ENCODE measurements around the gene KDM4F. TPM values are rescaled to one million over a fixed set of nuclear protein-coding genes. Genes with fewer than 3 reads are reported as not detected.
"Not testable (repeated sequence)": the region's sequence is repeated elsewhere in the genome, so short reads cannot be mapped to it uniquely, and the experiment has no call there.

KDM4F gene
- total and polyA plus RNA-seq, 8 donors: not detected

DNA sequence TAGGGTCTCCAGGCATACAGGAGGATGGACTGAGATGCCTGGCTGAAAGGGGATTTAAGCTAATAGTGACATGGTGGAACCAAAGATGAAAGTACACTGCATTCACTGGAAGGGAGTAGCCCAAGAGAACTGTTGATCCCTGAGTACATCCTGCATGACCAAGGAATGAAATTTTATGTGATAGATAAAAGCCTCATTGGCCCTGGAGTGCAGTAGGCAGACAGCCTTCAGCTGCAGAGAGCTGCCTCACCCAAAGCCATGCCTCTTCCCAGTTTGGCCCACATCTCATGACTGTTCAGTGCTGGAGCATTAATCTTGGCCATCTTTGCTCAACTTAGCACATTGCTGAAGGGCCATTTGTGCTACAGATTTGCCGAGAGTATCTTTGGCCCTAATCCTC, 16.2 kb upstream of the KDM4F start:
- Histone ChIP-seq H3K27me3 (peaks cover 0 to 16% (median 13%) of the 10 kb centered on the region in 3 donors), H3K36me3 (no peaks in the 10 kb centered on the region), H3K9me3 (peaks cover 0 to 10% (median 0%) of the 10 kb centered on the region in 4 donors), H3K27ac (no peak overlapping the region), H3K4me1 (peaks cover 0 to 7% (median 0%) of the 10 kb centered on the region in 4 donors), H3K4me3 (no peak overlapping the region)
- intact Hi-C loops (cut with DNase I; ENCODE audit: low total_unique reads): no loop called here
- TF ChIP-seq, protein P1, sequence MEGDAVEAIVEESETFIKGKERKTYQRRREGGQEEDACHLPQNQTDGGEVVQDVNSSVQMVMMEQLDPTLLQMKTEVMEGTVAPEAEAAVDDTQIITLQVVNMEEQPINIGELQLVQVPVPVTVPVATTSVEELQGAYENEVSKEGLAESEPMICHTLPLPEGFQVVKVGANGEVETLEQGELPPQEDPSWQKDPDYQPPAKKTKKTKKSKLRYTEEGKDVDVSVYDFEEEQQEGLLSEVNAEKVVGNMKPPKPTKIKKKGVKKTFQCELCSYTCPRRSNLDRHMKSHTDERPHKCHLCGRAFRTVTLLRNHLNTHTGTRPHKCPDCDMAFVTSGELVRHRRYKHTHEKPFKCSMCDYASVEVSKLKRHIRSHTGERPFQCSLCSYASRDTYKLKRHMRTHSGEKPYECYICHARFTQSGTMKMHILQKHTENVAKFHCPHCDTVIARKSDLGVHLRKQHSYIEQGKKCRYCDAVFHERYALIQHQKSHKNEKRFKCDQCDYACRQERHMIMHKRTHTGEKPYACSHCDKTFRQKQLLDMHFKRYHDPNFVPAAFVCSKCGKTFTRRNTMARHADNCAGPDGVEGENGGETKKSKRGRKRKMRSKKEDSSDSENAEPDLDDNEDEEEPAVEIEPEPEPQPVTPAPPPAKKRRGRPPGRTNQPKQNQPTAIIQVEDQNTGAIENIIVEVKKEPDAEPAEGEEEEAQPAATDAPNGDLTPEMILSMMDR (IDR thresholded peaks at IDR 0.05): no peak
- WGBS, 5 donors: 69 to 100% (median 86%) methylated on average over 1 of the region's 1 CpG
- no peak for DNase-seq

DNA sequence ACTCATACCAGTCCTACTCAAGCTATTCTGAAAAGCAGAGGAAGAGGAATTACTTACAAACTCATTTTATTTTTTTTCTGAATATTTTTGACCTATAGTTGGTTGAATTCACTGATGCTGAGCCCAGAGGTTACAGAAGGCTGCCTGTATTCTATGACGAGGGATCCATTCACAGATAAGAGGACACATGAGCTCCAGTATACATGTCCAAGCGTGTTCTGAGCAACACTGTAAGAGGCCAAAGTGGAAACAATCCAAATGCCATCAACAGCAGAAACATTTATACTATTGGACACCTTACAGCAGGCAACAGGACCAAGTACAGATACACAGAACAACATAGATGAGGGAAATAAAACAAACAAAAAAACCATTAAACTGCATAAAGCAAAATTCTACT, 13.9 kb upstream of the KDM4F start:
- Histone ChIP-seq H3K27ac (no peak overlapping the region), H3K9me3 (peaks cover 0 to 10% (median 0%) of the 10 kb centered on the region in 4 donors), H3K36me3 (no peaks in the 10 kb centered on the region), H3K4me3 (no peak overlapping the region), H3K4me1 (peaks cover 0 to 7% (median 0%) of the 10 kb centered on the region in 4 donors), H3K27me3 (peaks cover 0 to 19% (median 14%) of the 10 kb centered on the region in 3 donors)
- intact Hi-C loops (cut with DNase I; ENCODE audit: low total_unique reads): no loop called here
- TF ChIP-seq EP300 (IDR thresholded peaks at IDR 0.05) (no peak), POLR2A (IDR thresholded peaks at IDR 0.05) (no peak), POLR2AphosphoS5 (IDR thresholded peaks at IDR 0.05) (no peak)
- TF ChIP-seq, protein P1 (IDR thresholded peaks at IDR 0.05): no peak
- WGBS, 5 donors: 76 to 91% (median 85%) methylated on average over 2 of the region's 2 CpGs
- no peak for DNase-seq

DNA sequence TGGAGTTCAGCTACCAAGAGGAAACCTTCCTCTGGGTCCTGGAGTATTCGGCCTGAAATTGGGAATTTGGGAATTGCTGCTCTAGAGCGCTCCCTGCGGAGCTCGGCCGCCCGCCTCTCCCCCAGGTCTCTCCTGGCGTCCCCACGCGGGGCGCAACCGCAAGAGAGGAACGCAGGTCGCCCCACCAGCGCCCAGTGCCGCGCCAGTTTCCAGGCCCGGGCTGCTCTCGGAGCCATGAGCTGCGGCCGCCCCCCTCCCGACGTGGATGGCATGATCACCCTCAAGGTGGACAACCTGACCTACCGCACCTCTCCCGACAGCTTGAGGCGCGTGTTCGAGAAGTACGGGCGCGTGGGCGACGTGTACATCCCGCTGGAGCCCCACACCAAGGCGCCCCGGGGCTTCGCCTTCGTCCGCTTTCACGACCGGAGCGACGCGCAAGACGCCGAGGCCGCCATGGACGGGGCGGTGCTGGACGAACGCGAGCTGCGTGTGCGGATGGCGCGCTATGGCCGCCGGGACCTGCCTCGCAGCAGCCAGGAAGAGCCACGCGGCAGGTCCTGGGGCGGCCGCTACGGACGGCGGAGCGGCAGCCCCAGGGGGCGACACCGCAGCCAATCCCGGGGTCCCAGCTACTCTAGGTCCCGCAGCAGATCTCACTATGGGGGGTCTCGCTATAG, 11.7 kb upstream of the KDM4F start:
- Histone ChIP-seq H3K4me3 (peak overlapping the region; percentile 20 to 41 (median 30)), H3K27me3 (peaks cover 0 to 31% (median 14%) of the 10 kb centered on the region in 3 donors), H3K9me3 (peaks cover 0 to 10% (median 0%) of the 10 kb centered on the region in 4 donors)
- H3K36me3 ChIP-seq; H3K27ac ChIP-seq; H3K4me1 ChIP-seq; intact Hi-C loops (cut with DNase I; ENCODE audit: low total_unique reads): not testable (repeated sequence)
- 21 to 45% (median 24%) methylated on average over 15 to 71 of the region's 71 CpGs for WGBS, 5 donors
- DNase-seq: peak in 1 of 2 donors; percentile 64

DNA sequence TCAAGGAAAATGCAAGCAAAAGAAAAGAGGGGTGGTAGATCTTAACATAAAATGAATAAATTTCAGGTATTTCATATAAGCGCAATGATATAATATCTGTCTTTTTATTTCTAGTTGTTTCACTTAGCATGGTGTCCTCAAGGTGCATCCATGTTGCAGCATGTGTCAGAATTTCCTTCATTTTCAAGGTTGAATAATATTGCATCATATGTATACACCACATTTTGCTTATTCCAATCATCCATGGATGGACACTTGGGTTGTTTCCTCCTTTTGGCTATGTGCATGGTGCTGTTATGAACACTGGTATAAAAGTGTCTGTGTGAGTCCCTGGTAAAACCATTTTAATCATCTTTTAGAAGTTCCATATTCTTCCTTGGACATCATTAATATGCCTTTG, 7.0 kb upstream of the KDM4F start:
- intact Hi-C loops (cut with DNase I; ENCODE audit: low total_unique reads): no loop called here
- H3K4me3 ChIP-seq: no peak overlapping the region
- WGBS, 5 donors: 96 to 100% (median 98%) methylated on average over 1 of the region's 1 CpG
- H3K4me1 ChIP-seq: peaks cover 0 to 5% (median 0%) of the 10 kb centered on the region in 4 donors
- peaks cover 0 to 28% (median 8%) of the 10 kb centered on the region in 3 donors for H3K27me3 ChIP-seq
- TF ChIP-seq EP300 (IDR thresholded peaks at IDR 0.05): no peak
- TF ChIP-seq, protein P1 (IDR thresholded peaks at IDR 0.05): no peak
- TF ChIP-seq POLR2AphosphoS5 (IDR thresholded peaks at IDR 0.05): no peak
- TF ChIP-seq POLR2A (IDR thresholded peaks at IDR 0.05): no peak
- no peak overlapping the region for H3K27ac ChIP-seq
- H3K36me3 ChIP-seq: no peaks in the 10 kb centered on the region
- no peak for DNase-seq
- H3K9me3 ChIP-seq: peaks cover 0 to 8% (median 0%) of the 10 kb centered on the region in 4 donors

DNA sequence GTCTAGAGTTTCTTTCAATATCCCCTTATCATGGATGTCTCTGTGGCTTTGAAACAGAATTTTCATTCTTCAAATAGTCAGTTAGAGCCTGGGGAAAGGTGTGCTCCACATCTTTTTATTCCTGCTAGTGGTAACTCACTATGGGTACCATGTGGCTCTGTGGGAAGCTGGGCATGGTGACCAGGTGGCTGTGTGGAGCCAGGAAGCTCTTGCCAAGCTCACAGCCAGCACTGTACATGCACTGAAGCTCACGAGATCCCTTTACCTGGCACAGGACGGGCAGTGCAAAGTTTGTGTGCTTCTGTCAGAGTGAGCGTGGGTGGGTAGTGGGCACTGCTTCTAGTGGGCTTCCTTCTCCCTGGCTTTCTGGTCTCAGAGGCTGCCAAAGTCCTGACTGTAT, 6.3 kb upstream of the KDM4F start:
- intact Hi-C loops (cut with DNase I; ENCODE audit: low total_unique reads): no loop called here
- no peak for TF ChIP-seq EP300 (IDR thresholded peaks at IDR 0.05)
- no peak for TF ChIP-seq POLR2A (IDR thresholded peaks at IDR 0.05)
- TF ChIP-seq, protein P1 (IDR thresholded peaks at IDR 0.05): no peak
- TF ChIP-seq POLR2AphosphoS5 (IDR thresholded peaks at IDR 0.05): no peak
- no peak overlapping the region for H3K4me3 ChIP-seq
- peaks cover 0 to 22% (median 2%) of the 10 kb centered on the region in 3 donors for H3K27me3 ChIP-seq
- H3K4me1 ChIP-seq: no peaks in the 10 kb centered on the region
- H3K36me3 ChIP-seq: no peaks in the 10 kb centered on the region
- peaks cover 0 to 2% (median 0%) of the 10 kb centered on the region in 4 donors for H3K9me3 ChIP-seq
- WGBS, 5 donors: 81 to 90% (median 87%) methylated on average over 3 of the region's 3 CpGs
- no peak for DNase-seq
- H3K27ac ChIP-seq: no peak overlapping the region
